ENCODE data around the gene FMNL3. TPM values are rescaled to one million over a fixed set of nuclear protein-coding genes. Genes with fewer than 3 reads are reported as not detected.

Gene FMNL3
- total RNA-seq, 1 experiment from 2014 or later = 5.6 TPM

DNA sequence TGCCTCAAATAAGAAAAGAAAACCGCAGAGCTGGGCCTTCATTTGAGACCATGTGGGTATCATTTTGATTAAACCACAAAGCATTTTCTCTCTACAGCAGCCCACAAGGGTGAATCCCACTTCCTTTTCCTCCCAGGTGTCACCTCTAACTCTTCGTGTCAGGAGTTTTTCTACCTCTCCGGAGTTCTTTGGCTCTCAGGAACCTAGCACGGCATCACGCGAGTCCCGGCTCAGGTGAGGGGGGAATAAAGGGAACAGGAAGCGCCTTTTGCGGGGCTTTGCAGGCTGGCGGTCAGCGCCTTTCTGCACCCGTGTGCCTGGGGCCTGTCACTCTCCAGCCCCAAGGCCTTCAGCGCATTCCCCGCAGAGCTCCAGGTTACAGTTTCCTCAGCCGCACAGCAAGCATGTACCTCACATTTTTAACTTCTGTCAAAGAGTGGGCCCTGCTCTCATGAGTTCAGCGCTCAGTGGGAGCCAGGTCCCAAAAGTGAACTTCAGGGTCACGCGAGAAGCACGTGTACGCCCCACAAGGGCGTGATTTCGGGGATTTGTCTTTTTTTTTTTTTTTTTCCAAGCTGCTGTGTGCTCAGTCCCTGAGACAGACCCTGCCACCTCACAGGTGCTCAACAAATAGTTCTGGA, 84.6 kb downstream of the FMNL3 start:
- H3K27ac ChIP-seq = peak overlapping the region; percentile 56
- no peaks in the 10 kb centered on the region for H4K20me1 ChIP-seq (ENCODE audit: insufficient read depth)
- H3K36me3 ChIP-seq (ENCODE audit: low read depth) = no peaks in the 10 kb centered on the region
- peak overlapping the region; percentile 95 for H2AFZ ChIP-seq
- TSS peak; percentile 99 for BruUV-seq (replicated peaks)
- peaks cover 48% of the 10 kb centered on the region for H3K4me1 ChIP-seq (replicated peaks; ENCODE audit: insufficient read depth)
- DNase-seq = peak in 1 of 2 experiments; percentile 39
- POLR2A ChIA-PET (ENCODE audit: unreplicated experiment) = interaction anchor here (0.6 to 0.7 kb wide), 4 partner anchors 59 to 486 kb away, joined by 4 to 6 read pairs (median 4); no protein-coding TSS in a partner anchor
- CTCF ChIA-PET = interaction anchor here (0.5 to 0.7 kb wide), 6 partner anchors 12 to 770 kb away, joined by 3 to 8 read pairs (median 4); partner anchors contain the start of gene DNAJC22
- peak overlapping the region; percentile 98 for H3K4me2 ChIP-seq
- H3K79me2 ChIP-seq (ENCODE audit: low read depth) = no peaks in the 10 kb centered on the region
- TF ChIP-seq EZH2 (IDR thresholded peaks at IDR 0.05; ENCODE audit: low read depth) = no peak
- TF ChIP-seq, protein P1, sequence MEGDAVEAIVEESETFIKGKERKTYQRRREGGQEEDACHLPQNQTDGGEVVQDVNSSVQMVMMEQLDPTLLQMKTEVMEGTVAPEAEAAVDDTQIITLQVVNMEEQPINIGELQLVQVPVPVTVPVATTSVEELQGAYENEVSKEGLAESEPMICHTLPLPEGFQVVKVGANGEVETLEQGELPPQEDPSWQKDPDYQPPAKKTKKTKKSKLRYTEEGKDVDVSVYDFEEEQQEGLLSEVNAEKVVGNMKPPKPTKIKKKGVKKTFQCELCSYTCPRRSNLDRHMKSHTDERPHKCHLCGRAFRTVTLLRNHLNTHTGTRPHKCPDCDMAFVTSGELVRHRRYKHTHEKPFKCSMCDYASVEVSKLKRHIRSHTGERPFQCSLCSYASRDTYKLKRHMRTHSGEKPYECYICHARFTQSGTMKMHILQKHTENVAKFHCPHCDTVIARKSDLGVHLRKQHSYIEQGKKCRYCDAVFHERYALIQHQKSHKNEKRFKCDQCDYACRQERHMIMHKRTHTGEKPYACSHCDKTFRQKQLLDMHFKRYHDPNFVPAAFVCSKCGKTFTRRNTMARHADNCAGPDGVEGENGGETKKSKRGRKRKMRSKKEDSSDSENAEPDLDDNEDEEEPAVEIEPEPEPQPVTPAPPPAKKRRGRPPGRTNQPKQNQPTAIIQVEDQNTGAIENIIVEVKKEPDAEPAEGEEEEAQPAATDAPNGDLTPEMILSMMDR (conservative IDR thresholded peaks at IDR 0.05) = no peak
- no peaks in the 10 kb centered on the region for H3K9me2 ChIP-seq (ENCODE audit: insufficient read depth)
- peaks cover 67% of the 10 kb centered on the region for H3F3A ChIP-seq (ENCODE audit: insufficient read depth, low read depth)
- no peaks in the 10 kb centered on the region for H3K9me3 ChIP-seq (ENCODE audit: insufficient read depth, low read depth)
- intact Hi-C loops (cut with micrococcal nuclease; ENCODE audit: unreplicated experiment) = loop anchor here (5.0 kb wide), 1 partner anchor 275 kb away; the partner anchor contains the start of gene DNAJC22
- H3K4me3 ChIP-seq = peak overlapping the region; percentile 97
- H3K27me3 ChIP-seq (ENCODE audit: insufficient read depth, low read depth) = no peaks in the 10 kb centered on the region

DNA sequence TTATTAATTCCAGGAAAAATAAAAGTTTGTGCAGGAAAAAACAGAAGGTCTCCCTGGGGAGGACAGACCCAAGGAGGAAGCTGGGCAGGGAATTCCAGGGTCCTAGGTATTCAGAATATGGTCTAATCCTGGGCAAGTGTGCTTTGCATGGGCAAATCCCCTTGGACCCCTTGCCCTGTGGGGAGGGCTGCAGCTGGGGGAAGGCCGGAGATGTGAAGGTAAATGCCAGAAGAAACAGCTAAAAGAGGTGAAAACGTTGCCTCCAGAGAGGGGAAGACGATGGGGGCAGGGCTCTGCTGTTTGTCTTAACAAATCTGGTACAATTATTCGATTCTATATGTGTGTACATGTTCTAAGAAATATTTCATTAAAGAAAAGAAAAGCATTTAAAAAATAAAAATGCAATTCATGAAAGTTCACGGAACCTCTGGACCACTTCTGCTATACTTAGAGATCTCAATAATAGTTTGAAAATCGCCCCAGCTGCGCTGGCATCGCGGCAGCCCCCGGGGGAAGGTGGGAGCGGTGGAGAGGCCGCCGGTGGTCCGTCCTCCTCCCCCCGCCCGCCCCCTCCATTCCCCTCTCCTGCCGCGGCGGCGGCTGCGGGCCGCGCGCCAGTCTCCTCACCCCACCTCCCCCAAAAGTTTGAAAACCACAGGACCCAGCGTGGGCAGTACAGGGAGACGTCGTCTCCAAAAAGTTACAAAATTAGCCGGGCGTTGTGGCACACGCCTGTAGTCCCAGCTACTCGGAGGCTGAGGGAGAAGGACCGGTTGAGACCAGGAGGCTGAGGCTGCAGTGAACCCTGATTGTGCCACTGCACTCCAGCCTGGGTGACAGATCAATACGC, 85.3 kb downstream of the FMNL3 start:
- intact Hi-C loops (cut with micrococcal nuclease; ENCODE audit: unreplicated experiment) = loop anchor here (5.0 kb wide), 1 partner anchor 275 kb away; the partner anchor contains the start of gene DNAJC22
- no TSS peak for BruUV-seq (replicated peaks)

More for the DNA sequence above, 85.3 kb downstream of the FMNL3 start:
- H4K20me1 ChIP-seq (ENCODE audit: insufficient read depth) = no peaks in the 10 kb centered on the region
- POLR2A ChIA-PET (ENCODE audit: unreplicated experiment) = interaction anchor here (0.6 kb wide), 2 partner anchors 122 to 486 kb away, joined by 4 to 6 read pairs; no protein-coding TSS in a partner anchor
- no peaks in the 10 kb centered on the region for H3K27me3 ChIP-seq (ENCODE audit: insufficient read depth, low read depth)
- peak overlapping the region; percentile 56; the same call in 1 of the 2 replicates for H3K27ac ChIP-seq
- H3K9me2 ChIP-seq (ENCODE audit: insufficient read depth) = no peaks in the 10 kb centered on the region
- H3K9me3 ChIP-seq (ENCODE audit: insufficient read depth, low read depth) = peaks cover 1% of the 10 kb centered on the region; the same call in 1 of the 2 replicates
- H3K4me1 ChIP-seq (replicated peaks; ENCODE audit: insufficient read depth) = peaks cover 48% of the 10 kb centered on the region
- CTCF ChIA-PET = interaction anchor here (0.5 kb wide), 1 partner anchor 275 kb away, joined by 6 read pairs; the partner anchor contains the start of gene DNAJC22
- no peaks in the 10 kb centered on the region for H3K79me2 ChIP-seq (ENCODE audit: low read depth)
- peak overlapping the region; percentile 95 for H2AFZ ChIP-seq
- peaks cover 63% of the 10 kb centered on the region for H3F3A ChIP-seq (ENCODE audit: insufficient read depth, low read depth)
- no peaks in the 10 kb centered on the region for H3K36me3 ChIP-seq (ENCODE audit: low read depth)
- peak overlapping the region; percentile 98 for H3K4me2 ChIP-seq
- no peak for TF ChIP-seq EZH2 (IDR thresholded peaks at IDR 0.05; ENCODE audit: low read depth)
- TF ChIP-seq, protein P1 (conservative IDR thresholded peaks at IDR 0.05) = no peak
- peak overlapping the region; percentile 97 for H3K4me3 ChIP-seq
- no peak for DNase-seq
